Measurements from ENCODE around the gene DYNLT1.
"Not testable (repeated sequence)": the region's sequence is repeated elsewhere in the genome, so short reads cannot be mapped to it uniquely, and the experiment has no call there.

The DYNLT1 gene

DNA sequence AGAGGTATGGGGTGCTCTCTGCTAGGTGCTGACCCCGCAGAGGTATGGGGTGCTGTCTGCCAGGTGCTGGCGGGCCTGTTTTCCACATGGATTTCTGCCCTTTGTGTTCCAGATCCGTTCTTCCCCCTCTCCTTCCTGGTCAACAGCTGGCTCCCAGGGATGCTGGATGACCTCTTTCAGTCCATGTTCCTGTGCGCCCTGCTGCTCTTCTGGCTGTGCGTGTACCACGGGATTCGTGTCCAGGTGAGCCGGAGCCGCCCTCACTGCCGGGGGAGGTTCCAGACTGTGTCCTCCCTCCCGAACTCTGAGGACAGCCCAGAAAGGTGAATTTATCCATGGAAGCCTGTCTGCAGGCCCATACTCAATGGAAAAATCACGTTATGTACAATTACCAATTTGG, 36.3 kb downstream of the DYNLT1 start:
- Histone ChIP-seq H2AK5ac (ENCODE audit: low read depth, low read length) (no peak overlapping the region), H3K18ac (ENCODE audit: low read length) (no peak overlapping the region), H3K27me3 (ENCODE audit: control insufficient read depth in 3 of 3, insufficient read depth in 3 of 3, low read depth in 1 of 3, low read length in 3 of 3) (no peaks in the 10 kb centered on the region), H2BK5ac (ENCODE audit: low read length) (no peak overlapping the region), H3K14ac (ENCODE audit: low read length) (no peak overlapping the region), H2AFZ (ENCODE audit: low read length) (no peak overlapping the region), H3K23ac (ENCODE audit: low read depth, low read length, poor library complexity) (no peak overlapping the region), H3K9ac (ENCODE audit: low read depth, low read length, poor library complexity) (no peak overlapping the region), H4K8ac (ENCODE audit: low read depth, low read length) (no peak overlapping the region), H3K79me1 (ENCODE audit: low read depth, low read length) (peaks cover 3% of the 10 kb centered on the region), H2BK15ac (ENCODE audit: low read length) (no peak overlapping the region), H2BK120ac (ENCODE audit: low read depth, low read length) (no peak overlapping the region), H3K4me1 (ENCODE audit: control insufficient read depth in 2 of 2, insufficient read depth in 1 of 2, low read depth in 1 of 2, low read length in 2 of 2) (peaks cover 0 to 13% of the 10 kb centered on the region in 2 donors), H3K4me2 (ENCODE audit: insufficient read depth, low read length, poor library complexity, severe bottlenecking) (no peak overlapping the region), H3K27ac (replicated peaks; ENCODE audit: low read length) (no peak overlapping the region), H3K9me3 (replicated peaks in 1 of 2; ENCODE audit: control insufficient read depth in 2 of 2, insufficient read depth in 1 of 2, low read depth in 1 of 2, low read length in 2 of 2) (no peaks in the 10 kb centered on the region), H3K4ac (ENCODE audit: low read length) (no peak overlapping the region), H3K4me3 (ENCODE audit: low read length in 2 of 2) (no peak overlapping the region), H2BK12ac (ENCODE audit: low read length) (no peak overlapping the region), H4K91ac (ENCODE audit: low read depth, low read length, poor library complexity) (no peak overlapping the region), H3K36me3 (replicated peaks in 1 of 2; ENCODE audit: control insufficient read depth in 2 of 2, insufficient read depth in 2 of 2, low read length in 2 of 2) (peaks cover 26 to 86% of the 10 kb centered on the region in 2 donors)
- no CpG with 5 or more reads among the region's 12 CpGs for WGBS, 2 donors (ENCODE audit: extremely low coverage in 2 of 2, insufficient read length in 2 of 2, insufficient replicate concordance in 1 of 2)
- DNase-seq (ENCODE audit: low spot score), result no peak

DNA sequence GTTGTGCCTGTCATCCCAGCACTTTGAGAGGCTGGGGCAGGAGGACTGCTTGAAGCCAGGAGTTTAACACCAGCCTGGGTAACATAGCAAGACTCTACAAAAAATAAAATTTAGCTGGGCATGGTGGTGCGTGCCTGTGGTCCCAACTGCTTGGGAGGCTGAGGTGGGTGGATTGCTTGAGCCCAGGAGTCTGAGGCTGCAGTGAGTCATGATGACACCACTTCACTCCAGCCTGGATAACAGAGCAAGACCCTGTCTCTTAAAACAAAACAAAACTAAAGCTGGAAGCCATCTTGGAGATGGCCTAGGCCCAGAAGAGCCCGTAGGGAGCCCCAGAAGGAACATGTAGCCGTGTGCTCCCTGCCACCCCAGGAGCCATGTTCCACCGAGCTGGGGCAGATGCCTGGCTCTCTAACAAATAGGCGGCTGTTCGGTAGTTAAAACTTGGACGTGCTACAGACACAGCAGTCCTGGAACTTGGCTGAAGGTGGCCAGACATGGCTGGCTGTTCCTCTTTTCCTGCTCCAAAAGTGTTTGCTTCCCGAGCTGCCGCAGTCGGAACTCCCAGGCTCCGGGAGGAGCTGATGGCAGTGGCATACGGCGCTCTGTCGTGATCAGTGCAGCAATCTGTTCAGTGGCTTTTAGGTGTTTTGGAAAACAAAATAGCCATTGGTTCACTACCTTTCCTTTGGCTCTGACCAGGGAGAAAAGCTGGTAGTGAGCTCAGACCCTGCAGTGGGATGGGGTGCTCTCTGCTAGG, 37.0 kb downstream of the DYNLT1 start:
- H3K4me2 ChIP-seq (ENCODE audit: insufficient read depth, low read length, poor library complexity, severe bottlenecking), result no peak overlapping the region
- no peak overlapping the region for H3K23ac ChIP-seq (ENCODE audit: low read depth, low read length, poor library complexity)
- H2AK5ac ChIP-seq (ENCODE audit: low read depth, low read length), result no peak overlapping the region
- no peak overlapping the region for H2AFZ ChIP-seq (ENCODE audit: low read length)
- H2BK12ac ChIP-seq (ENCODE audit: low read length), result no peak overlapping the region
- H4K8ac ChIP-seq (ENCODE audit: low read depth, low read length), result no peak overlapping the region
- H3K18ac ChIP-seq (ENCODE audit: low read length), result no peak overlapping the region
- H3K36me3 ChIP-seq (replicated peaks in 1 of 2; ENCODE audit: control insufficient read depth in 2 of 2, insufficient read depth in 2 of 2, low read length in 2 of 2), result peaks cover 26 to 80% of the 10 kb centered on the region in 2 donors
- H3K4me1 ChIP-seq (ENCODE audit: control insufficient read depth in 2 of 2, insufficient read depth in 1 of 2, low read depth in 1 of 2, low read length in 2 of 2), result peaks cover 0 to 11% of the 10 kb centered on the region in 2 donors
- no peaks in the 10 kb centered on the region for H3K27me3 ChIP-seq (ENCODE audit: control insufficient read depth in 3 of 3, insufficient read depth in 3 of 3, low read depth in 1 of 3, low read length in 3 of 3)
- no peak overlapping the region for H3K27ac ChIP-seq (replicated peaks; ENCODE audit: low read length)
- no CpG with 5 or more reads among the region's 14 CpGs for WGBS, 2 donors (ENCODE audit: extremely low coverage in 2 of 2, insufficient read length in 2 of 2, insufficient replicate concordance in 1 of 2)
- no peak overlapping the region for H3K9ac ChIP-seq (ENCODE audit: low read depth, low read length, poor library complexity)
- no peak overlapping the region for H3K4me3 ChIP-seq (ENCODE audit: low read length in 2 of 2)
- no peak overlapping the region for H2BK120ac ChIP-seq (ENCODE audit: low read depth, low read length)
- H3K79me1 ChIP-seq (ENCODE audit: low read depth, low read length), result peaks cover 3% of the 10 kb centered on the region
- H3K14ac ChIP-seq (ENCODE audit: low read length), result no peak overlapping the region
- no peak overlapping the region for H4K91ac ChIP-seq (ENCODE audit: low read depth, low read length, poor library complexity)
- no peak overlapping the region for H3K4ac ChIP-seq (ENCODE audit: low read length)
- no peak for DNase-seq (ENCODE audit: low spot score)
- no peak overlapping the region for H2BK5ac ChIP-seq (ENCODE audit: low read length)
- H3K9me3 ChIP-seq (replicated peaks in 1 of 2; ENCODE audit: control insufficient read depth in 2 of 2, insufficient read depth in 1 of 2, low read depth in 1 of 2, low read length in 2 of 2), result no peaks in the 10 kb centered on the region
- no peak overlapping the region for H2BK15ac ChIP-seq (ENCODE audit: low read length)

DNA sequence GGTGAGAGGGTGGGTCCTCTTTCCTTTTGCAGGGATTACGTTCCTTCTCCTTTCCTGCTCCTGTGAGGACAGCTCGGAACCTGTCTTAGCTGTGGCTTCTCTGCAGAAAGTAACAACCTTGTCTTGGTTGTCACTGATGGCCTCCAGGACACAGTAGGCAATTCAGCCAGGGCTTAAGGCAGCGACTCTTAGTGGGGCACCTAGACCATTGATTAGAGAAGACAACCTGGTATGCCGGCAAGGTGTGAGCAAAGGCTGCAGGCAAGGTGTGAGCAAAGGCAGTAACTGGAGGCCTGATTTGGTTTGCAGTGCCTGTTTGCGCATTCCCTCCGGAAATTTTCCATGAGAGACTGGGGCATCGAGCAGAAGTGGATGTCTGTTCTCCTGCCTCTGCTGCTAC, 37.6 kb downstream of the DYNLT1 start:
- Histone ChIP-seq H3K36me3 (replicated peaks in 1 of 2; ENCODE audit: control insufficient read depth in 2 of 2, insufficient read depth in 2 of 2, low read length in 2 of 2) (peaks cover 26 to 77% of the 10 kb centered on the region in 2 donors), H3K9ac (ENCODE audit: low read depth, low read length, poor library complexity) (no peak overlapping the region), H2AK5ac (ENCODE audit: low read depth, low read length) (no peak overlapping the region), H3K4ac (ENCODE audit: low read length) (no peak overlapping the region), H3K23ac (ENCODE audit: low read depth, low read length, poor library complexity) (no peak overlapping the region), H2AFZ (ENCODE audit: low read length) (no peak overlapping the region), H2BK12ac (ENCODE audit: low read length) (no peak overlapping the region), H3K4me2 (ENCODE audit: insufficient read depth, low read length, poor library complexity, severe bottlenecking) (no peak overlapping the region), H3K4me3 (ENCODE audit: low read length in 2 of 2) (no peak overlapping the region), H3K18ac (ENCODE audit: low read length) (no peak overlapping the region), H3K27ac (replicated peaks; ENCODE audit: low read length) (no peak overlapping the region), H2BK120ac (ENCODE audit: low read depth, low read length) (no peak overlapping the region), H3K14ac (ENCODE audit: low read length) (no peak overlapping the region), H4K8ac (ENCODE audit: low read depth, low read length) (no peak overlapping the region), H2BK15ac (ENCODE audit: low read length) (no peak overlapping the region), H3K4me1 (ENCODE audit: control insufficient read depth in 2 of 2, insufficient read depth in 1 of 2, low read depth in 1 of 2, low read length in 2 of 2) (peaks cover 0 to 6% of the 10 kb centered on the region in 2 donors), H3K9me3 (replicated peaks in 1 of 2; ENCODE audit: control insufficient read depth in 2 of 2, insufficient read depth in 1 of 2, low read depth in 1 of 2, low read length in 2 of 2) (no peaks in the 10 kb centered on the region), H3K79me1 (ENCODE audit: low read depth, low read length) (peaks cover 3% of the 10 kb centered on the region), H4K91ac (ENCODE audit: low read depth, low read length, poor library complexity) (no peak overlapping the region), H3K27me3 (ENCODE audit: control insufficient read depth in 3 of 3, insufficient read depth in 3 of 3, low read depth in 1 of 3, low read length in 3 of 3) (no peaks in the 10 kb centered on the region), H2BK5ac (ENCODE audit: low read length) (no peak overlapping the region)
- WGBS, 2 donors (ENCODE audit: extremely low coverage in 2 of 2, insufficient read length in 2 of 2, insufficient replicate concordance in 1 of 2), result no CpG with 5 or more reads among the region's 7 CpGs
- DNase-seq (ENCODE audit: low spot score), result no peak

DNA sequence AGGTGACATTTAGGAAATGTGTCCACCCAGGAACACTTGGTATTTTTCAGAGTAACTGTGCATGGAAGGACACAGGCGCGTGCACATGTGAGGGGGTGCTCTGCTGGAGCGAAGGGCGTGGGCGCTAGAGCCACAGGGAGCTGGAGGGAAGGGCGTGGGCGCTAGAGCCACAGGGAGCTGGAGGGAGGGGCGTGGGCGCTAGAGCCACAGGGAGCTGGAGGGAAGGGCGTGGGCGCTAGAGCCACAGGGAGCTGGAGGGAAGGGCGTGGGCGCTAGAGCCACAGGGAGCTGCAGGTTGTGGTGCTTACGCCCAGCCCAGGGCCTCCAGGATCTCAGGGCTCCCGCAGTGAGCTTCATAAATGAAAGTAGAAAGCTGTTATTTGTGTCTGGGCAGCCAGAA, 38.5 kb downstream of the DYNLT1 start:
- H3K14ac ChIP-seq (ENCODE audit: low read length); H3K4me3 ChIP-seq (ENCODE audit: low read length in 2 of 2); H2BK120ac ChIP-seq (ENCODE audit: low read depth, low read length); H4K8ac ChIP-seq (ENCODE audit: low read depth, low read length); H3K9me3 ChIP-seq (replicated peaks in 1 of 2; ENCODE audit: control insufficient read depth in 2 of 2, insufficient read depth in 1 of 2, low read depth in 1 of 2, low read length in 2 of 2); H3K23ac ChIP-seq (ENCODE audit: low read depth, low read length, poor library complexity); H4K91ac ChIP-seq (ENCODE audit: low read depth, low read length, poor library complexity); H3K27ac ChIP-seq (replicated peaks; ENCODE audit: low read length); H3K18ac ChIP-seq (ENCODE audit: low read length); H2AK5ac ChIP-seq (ENCODE audit: low read depth, low read length); DNase-seq (ENCODE audit: low spot score); H2BK15ac ChIP-seq (ENCODE audit: low read length); H3K4ac ChIP-seq (ENCODE audit: low read length); H3K79me1 ChIP-seq (ENCODE audit: low read depth, low read length); H3K4me2 ChIP-seq (ENCODE audit: insufficient read depth, low read length, poor library complexity, severe bottlenecking); H2BK12ac ChIP-seq (ENCODE audit: low read length); H2AFZ ChIP-seq (ENCODE audit: low read length); H3K27me3 ChIP-seq (ENCODE audit: control insufficient read depth in 3 of 3, insufficient read depth in 3 of 3, low read depth in 1 of 3, low read length in 3 of 3); H3K4me1 ChIP-seq (ENCODE audit: control insufficient read depth in 2 of 2, insufficient read depth in 1 of 2, low read depth in 1 of 2, low read length in 2 of 2); H3K9ac ChIP-seq (ENCODE audit: low read depth, low read length, poor library complexity); H2BK5ac ChIP-seq (ENCODE audit: low read length): not testable (repeated sequence)
- H3K36me3 ChIP-seq (replicated peaks in 1 of 2; ENCODE audit: control insufficient read depth in 2 of 2, insufficient read depth in 2 of 2, low read length in 2 of 2), result peaks cover 26 to 68% of the 10 kb centered on the region in 2 donors
- WGBS, 2 donors (ENCODE audit: extremely low coverage in 2 of 2, insufficient read length in 2 of 2, insufficient replicate concordance in 1 of 2), result no CpG with 5 or more reads among the region's 15 CpGs
